ENCODE results near the gene HEXIM2. TPM values are rescaled to one million over a fixed set of nuclear protein-coding genes. Genes with fewer than 3 reads are reported as not detected.

The HEXIM2 gene
- total RNA-seq, 1 experiment from 2014 or later: 13.5 TPM

DNA sequence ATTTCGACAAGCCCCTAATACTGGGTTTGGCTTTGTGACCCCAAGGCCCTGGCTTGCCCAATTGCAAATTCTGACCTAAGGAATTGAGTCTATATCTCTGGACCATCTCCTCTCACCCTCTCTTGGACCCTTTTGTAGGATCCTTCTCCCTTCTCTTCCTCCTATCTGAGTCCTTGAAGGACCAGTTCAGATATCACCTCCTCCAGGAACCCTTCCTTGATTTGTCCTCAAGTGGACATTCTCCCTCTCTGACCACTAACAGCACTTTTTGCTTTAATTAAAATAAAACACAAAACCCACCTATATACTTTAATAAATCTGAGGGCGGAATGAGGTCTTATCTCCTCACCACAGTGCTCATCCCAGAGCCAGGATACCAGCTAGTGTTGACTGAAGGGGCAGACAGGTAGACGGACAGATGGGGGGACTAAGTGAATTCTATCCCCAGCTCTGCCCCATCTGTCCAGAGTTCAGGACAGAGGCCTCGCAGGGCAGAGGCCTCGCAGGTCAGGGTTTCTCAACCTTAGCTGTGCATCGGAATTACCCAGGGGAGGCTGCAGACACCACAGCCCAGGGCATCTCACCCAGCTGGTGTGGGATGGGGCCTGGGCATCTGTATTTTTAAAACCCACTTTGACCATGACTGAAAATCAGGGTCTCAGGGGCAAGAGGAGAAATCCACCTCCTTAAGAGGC, 38.5 kb upstream of the HEXIM2 start:
- ChIA-PET RAD21 (ENCODE audit: low non-redundant PET in 1 of 2, low total read pairs in 2 of 2, uncharacterized antibody in 2 of 2, unreplicated experiment in 2 of 2) (no interaction called here), POLR2A (interaction anchor here (1.6 kb wide), 1 partner anchor 12 kb away, joined by 3 read pairs; the partner anchor contains the start of gene ACBD4)

More for the DNA sequence above, 38.5 kb upstream of the HEXIM2 start:
- H3K4me1 ChIP-seq (ENCODE audit: control insufficient read depth in 1 of 2, insufficient read depth in 2 of 2, low read length in 2 of 2): peaks cover 59 to 65% of the 10 kb centered on the region in 2 experiments
- H3K9me3 ChIP-seq (ENCODE audit: control insufficient read depth in 1 of 2, insufficient read depth in 1 of 2, low read depth in 1 of 2, low read length in 2 of 2): no peaks in the 10 kb centered on the region
- no peak overlapping the region for H2AFZ ChIP-seq (ENCODE audit: low read depth, low read length, poor library complexity, severe bottlenecking)
- no peak for TF ChIP-seq SRF (IDR thresholded peaks at IDR 0.05; ENCODE audit: low read depth)
- TF ChIP-seq, protein P1, sequence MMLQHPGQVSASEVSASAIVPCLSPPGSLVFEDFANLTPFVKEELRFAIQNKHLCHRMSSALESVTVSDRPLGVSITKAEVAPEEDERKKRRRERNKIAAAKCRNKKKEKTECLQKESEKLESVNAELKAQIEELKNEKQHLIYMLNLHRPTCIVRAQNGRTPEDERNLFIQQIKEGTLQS (IDR thresholded peaks at IDR 0.05): no peak
- TF ChIP-seq JUND (IDR thresholded peaks at IDR 0.05): no peak
- no peak for TF ChIP-seq YY1 (IDR thresholded peaks at IDR 0.05; ENCODE audit: extremely low read depth, insufficient replicate concordance, low read depth, low read length)
- no peak for TF ChIP-seq TCF7L2 (IDR thresholded peaks at IDR 0.05; ENCODE audit: borderline replicate concordance, extremely low read depth, insufficient read depth, insufficient read length)
- TF ChIP-seq, protein P2, sequence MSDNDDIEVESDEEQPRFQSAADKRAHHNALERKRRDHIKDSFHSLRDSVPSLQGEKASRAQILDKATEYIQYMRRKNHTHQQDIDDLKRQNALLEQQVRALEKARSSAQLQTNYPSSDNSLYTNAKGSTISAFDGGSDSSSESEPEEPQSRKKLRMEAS (IDR thresholded peaks at IDR 0.05): no peak
- no peak for TF ChIP-seq FOSL1 (IDR thresholded peaks at IDR 0.05; ENCODE audit: low read depth)
- no peak for TF ChIP-seq CEBPB (IDR thresholded peaks at IDR 0.05; ENCODE audit: low read depth)
- TF ChIP-seq POLR2A (IDR thresholded peaks at IDR 0.05; ENCODE audit: borderline replicate concordance, extremely low read depth, insufficient read depth, insufficient read length): no peak
- TF ChIP-seq, protein P3, sequence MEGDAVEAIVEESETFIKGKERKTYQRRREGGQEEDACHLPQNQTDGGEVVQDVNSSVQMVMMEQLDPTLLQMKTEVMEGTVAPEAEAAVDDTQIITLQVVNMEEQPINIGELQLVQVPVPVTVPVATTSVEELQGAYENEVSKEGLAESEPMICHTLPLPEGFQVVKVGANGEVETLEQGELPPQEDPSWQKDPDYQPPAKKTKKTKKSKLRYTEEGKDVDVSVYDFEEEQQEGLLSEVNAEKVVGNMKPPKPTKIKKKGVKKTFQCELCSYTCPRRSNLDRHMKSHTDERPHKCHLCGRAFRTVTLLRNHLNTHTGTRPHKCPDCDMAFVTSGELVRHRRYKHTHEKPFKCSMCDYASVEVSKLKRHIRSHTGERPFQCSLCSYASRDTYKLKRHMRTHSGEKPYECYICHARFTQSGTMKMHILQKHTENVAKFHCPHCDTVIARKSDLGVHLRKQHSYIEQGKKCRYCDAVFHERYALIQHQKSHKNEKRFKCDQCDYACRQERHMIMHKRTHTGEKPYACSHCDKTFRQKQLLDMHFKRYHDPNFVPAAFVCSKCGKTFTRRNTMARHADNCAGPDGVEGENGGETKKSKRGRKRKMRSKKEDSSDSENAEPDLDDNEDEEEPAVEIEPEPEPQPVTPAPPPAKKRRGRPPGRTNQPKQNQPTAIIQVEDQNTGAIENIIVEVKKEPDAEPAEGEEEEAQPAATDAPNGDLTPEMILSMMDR (IDR thresholded peaks at IDR 0.05 in 2 of 3, conservative IDR thresholded peaks at IDR 0.05 in 1 of 3; ENCODE audit: borderline replicate concordance in 1 of 3, insufficient read depth in 1 of 3, low read depth in 2 of 3, low read length in 2 of 3): no peak
- DNase-seq (ENCODE audit: low read depth, low spot score): no peak
- H3K27me3 ChIP-seq (ENCODE audit: insufficient read depth, low read length): no peaks in the 10 kb centered on the region
- ATAC-seq: no peak
- CTCF ChIA-PET: interaction anchor here (3.3 kb wide), 1 partner anchor 12 kb away, joined by 18 read pairs; the partner anchor contains the start of gene ACBD4
- BruUV-seq (replicated peaks): TSS peak; percentile 96
- intact Hi-C loops (cut with micrococcal nuclease): no loop called here
- peak overlapping the region; percentile 64 for H3K9ac ChIP-seq (ENCODE audit: low read length)
- H3K4me2 ChIP-seq (ENCODE audit: low read length): peak overlapping the region; percentile 94
- H4K20me1 ChIP-seq (ENCODE audit: insufficient read depth): no peaks in the 10 kb centered on the region
- H3K79me2 ChIP-seq (ENCODE audit: insufficient read depth, low read length): peaks cover 53% of the 10 kb centered on the region
- peaks cover 0 to 9% of the 10 kb centered on the region in 2 experiments; a peak in 1 of 4 replicates for H3K36me3 ChIP-seq (ENCODE audit: control insufficient read depth in 1 of 2, insufficient read depth in 2 of 2, low read length in 2 of 2)
- peak overlapping the region; percentile 97 for H3K27ac ChIP-seq (ENCODE audit: low read depth, low read length)
- H3K4me3 ChIP-seq (replicated peaks in 1 of 2; ENCODE audit: low read depth in 1 of 2, low read length in 2 of 2): peak overlapping the region; percentile 11 to 57; a peak in 3 of 4 replicates
- H3K9me2 ChIP-seq (ENCODE audit: insufficient read depth): no peaks in the 10 kb centered on the region

Data from HCT116 (cell line).